ENCODE measurements around the gene XXYLT1.

GRCh38 chr3:195236076-195236798 is 34.7 kb downstream of the XXYLT1 start:
- TF ChIP-seq EZH2 (IDR thresholded peaks at IDR 0.05) (no peak), CTCF (IDR thresholded peaks at IDR 0.05) (no peak), EZH2phosphoT487 (IDR thresholded peaks at IDR 0.05) (no peak)
